GM10847 (cell line): ENCODE measurements around the gene CCDC183.

Experiments
- POLR2A ChIP-seq: IDR thresholded peaks from 2 replicates; pipeline ENCODE4 v1.6.1; 2011; ENCODE audit not compliant: insufficient read length; ENCODE audit errors: extremely low read depth

CCDC183 gene

GRCh38 chr9:136759436-136760325 is 36.5 kb upstream of the CCDC183 start:
- no peak for TF ChIP-seq POLR2A

- TF ChIP-seq POLR2A, result no peak
Measured at GRCh38 chr9:136760424-136760823, 35.7 kb upstream of the CCDC183 start.

- no peak for TF ChIP-seq POLR2A
Measured at GRCh38 chr9:136761545-136761981, 34.6 kb upstream of the CCDC183 start.

GRCh38 chr9:136762221-136762691 is 33.9 kb upstream of the CCDC183 start:
- TF ChIP-seq POLR2A, result no peak

GRCh38 chr9:136762915-136763648 is 33.1 kb upstream of the CCDC183 start:
- no peak for TF ChIP-seq POLR2A

- no peak for TF ChIP-seq POLR2A
Measured at GRCh38 chr9:136763649-136764035, 32.5 kb upstream of the CCDC183 start.

GRCh38 chr9:136764301-136764891 is 31.7 kb upstream of the CCDC183 start, which contains the start of gene LCN15:
TSS of gene LCN15 (minus strand) at chr9:136764518. CDS start at chr9:136764488, 30 bp downstream.
- TF ChIP-seq POLR2A, result no peak

- no peak for TF ChIP-seq POLR2A
Measured at GRCh38 chr9:136765041-136765440, 31.1 kb upstream of the CCDC183 start.

- TF ChIP-seq POLR2A, result no peak
Measured at GRCh38 chr9:136769710-136770191, 26.4 kb upstream of the CCDC183 start.

- no peak for TF ChIP-seq POLR2A
Measured at GRCh38 chr9:136771907-136772415, 24.2 kb upstream of the CCDC183 start.

- no peak for TF ChIP-seq POLR2A
Measured at GRCh38 chr9:136773386-136774044, 22.6 kb upstream of the CCDC183 start.

- TF ChIP-seq POLR2A, result no peak
Measured at GRCh38 chr9:136774416-136775045, 21.6 kb upstream of the CCDC183 start.

GRCh38 chr9:136775191-136775590 is 20.9 kb upstream of the CCDC183 start:
- TF ChIP-seq POLR2A, result no peak

- no peak for TF ChIP-seq POLR2A
Measured at GRCh38 chr9:136776947-136777346, 19.2 kb upstream of the CCDC183 start.

GRCh38 chr9:136777359-136777758 is 18.8 kb upstream of the CCDC183 start:
- no peak for TF ChIP-seq POLR2A

- no peak for TF ChIP-seq POLR2A
Measured at GRCh38 chr9:136779808-136780207, 16.3 kb upstream of the CCDC183 start.
